ENCODE results near the gene CLEC7A. TPM values are rescaled to one million over a fixed set of nuclear protein-coding genes. Genes with fewer than 3 reads are reported as not detected.

Gene CLEC7A
- total RNA-seq, 1 experiment from 2014 or later = not detected

DNA sequence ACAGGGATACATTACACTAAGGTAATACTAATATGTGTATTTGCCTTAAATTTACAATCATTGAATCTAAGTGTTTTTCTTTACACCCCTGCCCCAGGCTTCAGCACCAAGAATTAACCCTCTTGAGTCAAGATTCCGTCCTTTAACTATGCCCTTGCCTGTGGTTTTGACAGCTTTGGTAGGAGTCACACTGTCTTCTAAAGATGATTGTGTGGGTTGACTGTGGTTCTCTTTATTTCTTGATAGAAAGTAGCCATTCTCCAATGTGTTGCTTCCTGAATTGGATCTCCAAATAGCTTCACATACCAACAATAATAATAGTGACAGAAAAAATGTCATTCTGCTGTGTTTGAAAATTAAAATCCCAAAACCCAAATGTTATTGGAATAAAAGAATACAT, 3.6 kb downstream of the CLEC7A start (continued):
- TF ChIP-seq, protein P1, sequence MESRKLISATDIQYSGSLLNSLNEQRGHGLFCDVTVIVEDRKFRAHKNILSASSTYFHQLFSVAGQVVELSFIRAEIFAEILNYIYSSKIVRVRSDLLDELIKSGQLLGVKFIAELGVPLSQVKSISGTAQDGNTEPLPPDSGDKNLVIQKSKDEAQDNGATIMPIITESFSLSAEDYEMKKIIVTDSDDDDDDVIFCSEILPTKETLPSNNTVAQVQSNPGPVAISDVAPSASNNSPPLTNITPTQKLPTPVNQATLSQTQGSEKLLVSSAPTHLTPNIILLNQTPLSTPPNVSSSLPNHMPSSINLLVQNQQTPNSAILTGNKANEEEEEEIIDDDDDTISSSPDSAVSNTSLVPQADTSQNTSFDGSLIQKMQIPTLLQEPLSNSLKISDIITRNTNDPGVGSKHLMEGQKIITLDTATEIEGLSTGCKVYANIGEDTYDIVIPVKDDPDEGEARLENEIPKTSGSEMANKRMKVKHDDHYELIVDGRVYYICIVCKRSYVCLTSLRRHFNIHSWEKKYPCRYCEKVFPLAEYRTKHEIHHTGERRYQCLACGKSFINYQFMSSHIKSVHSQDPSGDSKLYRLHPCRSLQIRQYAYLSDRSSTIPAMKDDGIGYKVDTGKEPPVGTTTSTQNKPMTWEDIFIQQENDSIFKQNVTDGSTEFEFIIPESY (IDR thresholded peaks at IDR 0.05; ENCODE audit: extremely low read depth, insufficient replicate concordance, low read length) = no peak
- TF ChIP-seq YY1 (IDR thresholded peaks at IDR 0.05; ENCODE audit: extremely low read depth, insufficient replicate concordance, low read depth, low read length) = no peak

DNA sequence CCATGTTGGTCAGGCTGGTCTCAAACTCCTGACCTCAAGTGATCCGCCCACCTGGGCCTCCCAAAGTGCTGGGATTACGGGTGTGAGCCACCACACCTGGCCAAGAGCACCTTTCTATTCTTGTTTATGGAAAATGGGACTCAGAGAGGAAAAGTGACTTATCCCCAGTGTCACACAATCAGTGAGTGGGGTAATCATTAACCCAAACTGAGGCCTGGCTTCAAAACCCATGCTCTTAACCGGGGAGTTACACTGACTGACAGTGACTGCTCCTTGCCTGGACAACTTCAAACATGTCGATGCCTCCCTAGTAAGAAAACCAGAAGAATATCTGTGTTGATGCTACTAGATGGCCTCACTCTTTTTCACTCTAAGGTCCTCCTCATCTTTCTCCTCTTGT, 7.3 kb downstream of the CLEC7A start:
- Histone ChIP-seq H3K4me2 (ENCODE audit: low read length) (no peak overlapping the region), H4K20me1 (ENCODE audit: insufficient read depth) (no peaks in the 10 kb centered on the region), H2AFZ (ENCODE audit: low read depth, low read length, poor library complexity, severe bottlenecking) (no peak overlapping the region), H3K9me3 (ENCODE audit: control insufficient read depth in 1 of 2, insufficient read depth in 1 of 2, low read depth in 1 of 2, low read length in 2 of 2) (no peaks in the 10 kb centered on the region), H3K9me2 (ENCODE audit: insufficient read depth) (no peaks in the 10 kb centered on the region), H3K4me3 (replicated peaks in 1 of 2; ENCODE audit: low read depth in 1 of 2, low read length in 2 of 2) (no peak overlapping the region), H3K27me3 (ENCODE audit: insufficient read depth, low read length) (no peaks in the 10 kb centered on the region), H3K79me2 (ENCODE audit: insufficient read depth, low read length) (no peaks in the 10 kb centered on the region), H3K36me3 (ENCODE audit: control insufficient read depth in 1 of 2, insufficient read depth in 2 of 2, low read length in 2 of 2) (no peaks in the 10 kb centered on the region), H3K4me1 (ENCODE audit: control insufficient read depth in 1 of 2, insufficient read depth in 2 of 2, low read length in 2 of 2) (no peaks in the 10 kb centered on the region), H3K27ac (ENCODE audit: low read depth, low read length) (no peak overlapping the region), H3K9ac (ENCODE audit: low read length) (no peak overlapping the region)
- TF ChIP-seq POLR2AphosphoS5 (IDR thresholded peaks at IDR 0.05; ENCODE audit: low read depth, low read length) = no peak
- TF ChIP-seq MAX (IDR thresholded peaks at IDR 0.05) = no peak
- no peak for TF ChIP-seq ZFX (IDR thresholded peaks at IDR 0.05)
- TF ChIP-seq RAD21 (IDR thresholded peaks at IDR 0.05; ENCODE audit: low read depth) = no peak
- TF ChIP-seq, protein P1 (IDR thresholded peaks at IDR 0.05; ENCODE audit: extremely low read depth, insufficient replicate concordance, low read length) = no peak
- no peak for TF ChIP-seq ELF1 (IDR thresholded peaks at IDR 0.05; ENCODE audit: borderline replicate concordance, low read depth)
- TF ChIP-seq EZH2phosphoT487 (IDR thresholded peaks at IDR 0.05; ENCODE audit: borderline replicate concordance) = no peak
- no peak for TF ChIP-seq CEBPB (IDR thresholded peaks at IDR 0.05; ENCODE audit: low read depth)
- TF ChIP-seq, protein P2, sequence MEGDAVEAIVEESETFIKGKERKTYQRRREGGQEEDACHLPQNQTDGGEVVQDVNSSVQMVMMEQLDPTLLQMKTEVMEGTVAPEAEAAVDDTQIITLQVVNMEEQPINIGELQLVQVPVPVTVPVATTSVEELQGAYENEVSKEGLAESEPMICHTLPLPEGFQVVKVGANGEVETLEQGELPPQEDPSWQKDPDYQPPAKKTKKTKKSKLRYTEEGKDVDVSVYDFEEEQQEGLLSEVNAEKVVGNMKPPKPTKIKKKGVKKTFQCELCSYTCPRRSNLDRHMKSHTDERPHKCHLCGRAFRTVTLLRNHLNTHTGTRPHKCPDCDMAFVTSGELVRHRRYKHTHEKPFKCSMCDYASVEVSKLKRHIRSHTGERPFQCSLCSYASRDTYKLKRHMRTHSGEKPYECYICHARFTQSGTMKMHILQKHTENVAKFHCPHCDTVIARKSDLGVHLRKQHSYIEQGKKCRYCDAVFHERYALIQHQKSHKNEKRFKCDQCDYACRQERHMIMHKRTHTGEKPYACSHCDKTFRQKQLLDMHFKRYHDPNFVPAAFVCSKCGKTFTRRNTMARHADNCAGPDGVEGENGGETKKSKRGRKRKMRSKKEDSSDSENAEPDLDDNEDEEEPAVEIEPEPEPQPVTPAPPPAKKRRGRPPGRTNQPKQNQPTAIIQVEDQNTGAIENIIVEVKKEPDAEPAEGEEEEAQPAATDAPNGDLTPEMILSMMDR (IDR thresholded peaks at IDR 0.05 in 2 of 3, conservative IDR thresholded peaks at IDR 0.05 in 1 of 3; ENCODE audit: borderline replicate concordance in 1 of 3, insufficient read depth in 1 of 3, low read depth in 2 of 3, low read length in 2 of 3) = no peak
- no peak for TF ChIP-seq EGR1 (IDR thresholded peaks at IDR 0.05; ENCODE audit: low read depth)
- no peak for TF ChIP-seq EZH2 (IDR thresholded peaks at IDR 0.05)
- BruUV-seq (replicated peaks) = no TSS peak
- ChIA-PET CTCF (interaction anchor here (0.7 kb wide), 1 partner anchor 627 kb away, joined by 3 read pairs; no protein-coding TSS in a partner anchor), POLR2A (no interaction called here), RAD21 (ENCODE audit: low non-redundant PET in 1 of 2, low total read pairs in 2 of 2, uncharacterized antibody in 2 of 2, unreplicated experiment in 2 of 2) (no interaction called here)
- DNase-seq (ENCODE audit: low read depth, low spot score) (no peak), ATAC-seq (no peak)
- intact Hi-C loops (cut with micrococcal nuclease) = no loop called here
